ENCODE data around the gene GSTO1.

GSTO1 gene

DNA sequence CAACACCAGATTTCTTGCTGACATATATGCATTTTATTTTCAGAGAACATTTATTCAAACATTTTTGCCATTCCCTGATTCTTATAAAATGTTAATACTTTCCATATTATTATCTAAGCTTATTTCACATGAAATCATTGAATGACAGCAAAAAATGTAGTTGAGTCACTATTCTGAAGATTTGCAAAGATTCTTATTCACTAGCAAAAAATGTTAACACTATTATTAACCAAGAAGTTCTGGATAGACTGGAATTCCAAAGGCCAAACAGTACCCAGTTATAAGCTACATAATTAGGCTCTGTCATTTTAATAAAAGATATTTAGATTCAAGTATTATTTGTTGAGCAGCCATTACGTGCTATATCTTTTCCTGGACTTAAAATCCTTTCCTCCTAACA lies 18.6 kb downstream of the GSTO1 start:
- DNase-seq (ENCODE audit: low read depth): no peak
- TF ChIP-seq, protein P1, sequence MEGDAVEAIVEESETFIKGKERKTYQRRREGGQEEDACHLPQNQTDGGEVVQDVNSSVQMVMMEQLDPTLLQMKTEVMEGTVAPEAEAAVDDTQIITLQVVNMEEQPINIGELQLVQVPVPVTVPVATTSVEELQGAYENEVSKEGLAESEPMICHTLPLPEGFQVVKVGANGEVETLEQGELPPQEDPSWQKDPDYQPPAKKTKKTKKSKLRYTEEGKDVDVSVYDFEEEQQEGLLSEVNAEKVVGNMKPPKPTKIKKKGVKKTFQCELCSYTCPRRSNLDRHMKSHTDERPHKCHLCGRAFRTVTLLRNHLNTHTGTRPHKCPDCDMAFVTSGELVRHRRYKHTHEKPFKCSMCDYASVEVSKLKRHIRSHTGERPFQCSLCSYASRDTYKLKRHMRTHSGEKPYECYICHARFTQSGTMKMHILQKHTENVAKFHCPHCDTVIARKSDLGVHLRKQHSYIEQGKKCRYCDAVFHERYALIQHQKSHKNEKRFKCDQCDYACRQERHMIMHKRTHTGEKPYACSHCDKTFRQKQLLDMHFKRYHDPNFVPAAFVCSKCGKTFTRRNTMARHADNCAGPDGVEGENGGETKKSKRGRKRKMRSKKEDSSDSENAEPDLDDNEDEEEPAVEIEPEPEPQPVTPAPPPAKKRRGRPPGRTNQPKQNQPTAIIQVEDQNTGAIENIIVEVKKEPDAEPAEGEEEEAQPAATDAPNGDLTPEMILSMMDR (IDR thresholded peaks at IDR 0.05; ENCODE audit: low read length, missing control alignments): no peak
- H3K4me3 ChIP-seq (replicated peaks; ENCODE audit: low read depth, low read length): no peak overlapping the region

GRCh38 chr10:104273899-104274575 lies 19.3 kb downstream of the GSTO1 start:
- H3K4me3 ChIP-seq (replicated peaks; ENCODE audit: low read depth, low read length): no peak overlapping the region
- DNase-seq (ENCODE audit: low read depth): peak; percentile 46
- TF ChIP-seq, protein P1 (IDR thresholded peaks at IDR 0.05; ENCODE audit: low read length, missing control alignments): no peak

- TF ChIP-seq, protein P1 (IDR thresholded peaks at IDR 0.05; ENCODE audit: low read length, missing control alignments): peak; percentile 87
- DNase-seq (ENCODE audit: low read depth): peak; percentile 49
- peak overlapping the region; percentile 40 for H3K4me3 ChIP-seq (replicated peaks; ENCODE audit: low read depth, low read length)
Observed at GRCh38 chr10:104274762-104275721, 20.4 kb downstream of the GSTO1 start.

GRCh38 chr10:104276192-104276591 lies 21.5 kb downstream of the GSTO1 start:
- DNase-seq (ENCODE audit: low read depth): no peak
- TF ChIP-seq, protein P1 (IDR thresholded peaks at IDR 0.05; ENCODE audit: low read length, missing control alignments): no peak
- H3K4me3 ChIP-seq (replicated peaks; ENCODE audit: low read depth, low read length): no peak overlapping the region

- TF ChIP-seq, protein P1 (IDR thresholded peaks at IDR 0.05; ENCODE audit: low read length, missing control alignments): no peak
- DNase-seq (ENCODE audit: low read depth): no peak
- no peak overlapping the region for H3K4me3 ChIP-seq (replicated peaks; ENCODE audit: low read depth, low read length)
Observed at GRCh38 chr10:104277785-104278184, 23.1 kb downstream of the GSTO1 start.

DNA sequence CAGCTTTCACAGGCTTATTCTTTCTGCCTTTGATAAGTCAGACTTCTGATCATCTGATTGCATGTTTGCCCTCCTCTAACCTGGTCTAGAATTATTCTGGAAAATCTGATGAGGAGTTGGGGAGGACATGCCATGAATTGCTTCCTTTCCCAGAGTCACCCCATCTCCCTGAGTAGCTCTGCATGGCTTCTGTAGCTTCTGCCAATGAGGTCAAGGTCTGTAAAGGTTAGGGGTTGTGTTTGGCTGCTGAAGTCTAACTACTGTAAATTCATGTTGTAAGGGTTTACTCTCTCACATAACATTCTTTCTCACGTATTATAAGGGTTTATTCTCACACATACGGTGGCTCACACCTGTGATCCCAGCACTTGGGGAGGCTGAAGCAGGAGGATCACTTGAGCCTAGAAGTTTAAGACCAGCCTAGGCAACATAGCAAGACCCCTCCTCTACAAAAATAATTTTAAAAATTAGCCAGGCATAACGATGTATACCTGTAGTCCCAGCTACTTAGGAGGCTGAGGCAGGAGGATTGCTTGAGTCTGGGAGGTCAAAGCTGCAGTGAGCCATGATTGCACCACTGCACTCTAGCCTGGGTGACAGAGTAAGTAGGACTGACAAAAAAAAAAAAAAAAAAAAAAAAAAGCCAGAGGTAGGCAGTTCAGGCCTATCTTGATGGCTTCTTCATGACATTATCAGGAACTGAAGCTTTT lies 25.0 kb downstream of the GSTO1 start:
- no peak for DNase-seq (ENCODE audit: low read depth)
- H3K4me3 ChIP-seq (replicated peaks; ENCODE audit: low read depth, low read length): no peak overlapping the region
- TF ChIP-seq, protein P1 (IDR thresholded peaks at IDR 0.05; ENCODE audit: low read length, missing control alignments): no peak

Measured in fibroblast of pulmonary artery (primary cell).